HepG2 (cell line): Measurements from ENCODE around the gene SNAI3. TPM values are rescaled to one million over a fixed set of nuclear protein-coding genes. Genes with fewer than 3 reads are reported as not detected.

Source experiments
- ARNTL ChIP-seq: sonication (generic); formaldehyde crosslinking; IDR thresholded peaks from 2 replicates; pipeline ENCODE4 v1.4.0; 2020; ENCODE audit warnings: mild to moderate bottlenecking, missing genetic modification reagents
- CBFB ChIP-seq: sonication (generic); formaldehyde crosslinking; IDR thresholded peaks from 2 replicates; pipeline ENCODE4 v1.4.0; 2020; ENCODE audit warnings: missing genetic modification reagents
- EZH2 ChIP-seq: conservative IDR thresholded peaks from 2 replicates; pipeline ENCODE4 v1.6.1; 2012; ENCODE audit warnings: mild to moderate bottlenecking, low read depth, low read length, moderate library complexity
- GRHL1 ChIP-seq: sonication (generic); formaldehyde crosslinking; conservative IDR thresholded peaks from 2 replicates; pipeline ENCODE4 v1.8.0; 2022; ENCODE audit warnings: missing genetic modification reagents
- MAFF ChIP-seq: IDR thresholded peaks from 2 replicates; pipeline ENCODE4 v1.6.1; 2011; ENCODE audit warnings: low read depth, low read length, improper control_type of control experiment
- MLLT10 ChIP-seq: sonication (generic); formaldehyde crosslinking; IDR thresholded peaks from 2 replicates; pipeline ENCODE4 v1.4.0; 2020; ENCODE audit warnings: missing genetic modification reagents
- NCOA2 ChIP-seq: sonication (generic); formaldehyde crosslinking; IDR thresholded peaks from 2 replicates; pipeline ENCODE4 v1.8.0; 2022; ENCODE audit warnings: inconsistent platforms
- RARA ChIP-seq: IDR thresholded peaks from 2 replicates; pipeline ENCODE4 v1.6.1; 2016; ENCODE audit warnings: missing genetic modification reagents, missing compliant biosample characterization
- RFXAP ChIP-seq: sonication (generic); formaldehyde crosslinking; IDR thresholded peaks from 2 replicates; pipeline ENCODE4 v1.4.0; 2020; ENCODE audit warnings: missing genetic modification reagents, borderline replicate concordance
- SP1 ChIP-seq, 2 experiments: fragments of 450-650 bp in 1 of 2; sonication (generic) in 1 of 2; formaldehyde crosslinking in 1 of 2; IDR thresholded peaks; 2 replicates each; pipeline versions ENCODE4 v1.4.0 to v1.6.1; 2016 to 2020; ENCODE audit warnings: missing genetic modification reagents in 1 of 2
- SUZ12 ChIP-seq: fragments of 150-350 bp; IDR thresholded peaks from 2 replicates; pipeline ENCODE4 v1.6.1; 2014; ENCODE audit warnings: low read depth, low read length
- TBL1XR1 ChIP-seq: fragments of 150-350 bp; IDR thresholded peaks from 2 replicates; pipeline ENCODE4 v1.6.1; 2014; ENCODE audit warnings: borderline replicate concordance, low read length; ENCODE audit not compliant: partially characterized antibody
- TGIF2 ChIP-seq: IDR thresholded peaks from 2 replicates; pipeline ENCODE4 v1.6.1; 2016; ENCODE audit warnings: control low read depth, missing compliant biosample characterization
- XRCC5 ChIP-seq: fragments of 200-400 bp; formaldehyde crosslinking; optimal IDR thresholded peaks from 2 replicates; pipeline ENCODE3; 2017; ENCODE audit warnings: mild to moderate bottlenecking, low read length
- ZBTB46 ChIP-seq: sonication (generic); formaldehyde crosslinking; IDR thresholded peaks from 2 replicates; pipeline ENCODE4 v1.4.0; 2020; ENCODE audit warnings: mild to moderate bottlenecking, missing genetic modification reagents, borderline replicate concordance
- ZNF567 ChIP-seq: sonication (generic); formaldehyde crosslinking; IDR thresholded peaks from 2 replicates; pipeline ENCODE4 v1.8.1; 2023; ENCODE audit warnings: mild to moderate bottlenecking, missing genetic modification reagents, borderline replicate concordance
- ZNF580 ChIP-seq: IDR thresholded peaks from 2 replicates; pipeline ENCODE4 v1.6.1; 2016; ENCODE audit warnings: low read depth, borderline replicate concordance
- ZNF75D ChIP-seq: sonication (generic); formaldehyde crosslinking; IDR thresholded peaks from 2 replicates; pipeline ENCODE4 v1.8.1; 2023; ENCODE audit warnings: missing genetic modification reagents, mild to moderate bottlenecking, borderline replicate concordance
- polyA plus RNA-seq, 8 experiments: library from polyadenylated mRNA; depleted of rRNA in 3 of 8; stranded (reverse) in 7 of 8; unstranded in 1 of 8; fragments of >200 nt; fragmentation: Illumina TruSeq in 4 of 8; extraction: Trizol in 4 of 8; gene quantifications; 2 replicates each; pipeline versions ENCODE4 v1.2.1 to v1.2.3, GENCODE V29; 2011 to 2016; ENCODE audit warnings: low read depth in 4 of 8, missing spikeins in 1 of 8, mixed read lengths in 1 of 8; ENCODE audit not compliant: insufficient read depth in 1 of 8
- total RNA-seq, 5 experiments: library from RNA; depleted of rRNA; stranded (reverse); fragments of >200 nt; fragmentation: Illumina TruSeq; extraction: Trizol; gene quantifications; 2 replicates each; pipeline ENCODE4 v1.2.3, GENCODE V29; 2016; ENCODE audit warnings: low read depth in 1 of 5
- TF ChIP-seq, protein P1 (sequence below): sonication (generic); formaldehyde crosslinking; IDR thresholded peaks from 2 replicates; pipeline ENCODE4 v1.5.0; 2020; ENCODE audit warnings: mild to moderate bottlenecking, missing genetic modification reagents, borderline replicate concordance
- TF ChIP-seq, protein P2 (sequence below): IDR thresholded peaks from 2 replicates; pipeline ENCODE4 v1.6.1; 2016; ENCODE audit warnings: missing biosample characterization, missing genetic modification reagents, low read depth
- TF ChIP-seq, protein P3 (sequence below), 2 experiments: sonication (generic) in 1 of 2; formaldehyde crosslinking in 1 of 2; IDR thresholded peaks; 2 replicates each; pipeline versions ENCODE4 v1.5.1 to v1.6.1; 2011 to 2020; ENCODE audit warnings: borderline replicate concordance in 1 of 2, low read depth in 1 of 2, low read length in 1 of 2, mild to moderate bottlenecking in 1 of 2, missing genetic modification reagents in 1 of 2, moderate library complexity in 1 of 2

SNAI3 gene
- total and polyA plus RNA-seq, 2 of the 13 experiments (the other 11 are each of a cell fraction or from before 2014, with no cell fraction given): 0.09 to 0.18 TPM

DNA sequence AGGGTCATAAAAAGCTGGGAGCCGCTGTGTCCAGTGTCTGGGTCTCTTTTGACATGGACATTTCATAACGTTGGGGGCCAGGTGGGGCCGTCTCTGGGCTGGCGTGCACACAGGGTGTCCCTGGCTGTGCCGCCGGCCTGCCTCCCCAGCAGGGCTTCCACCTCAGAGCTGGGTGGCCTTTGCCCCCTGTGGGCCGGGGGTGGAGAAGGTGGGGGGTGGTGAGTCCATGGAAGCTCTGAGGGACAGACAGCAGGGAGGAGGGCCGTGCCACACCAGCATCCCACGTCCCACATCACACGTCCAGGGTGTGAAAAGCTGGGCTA, 908 bp upstream of the SNAI3 start (continued):
- TF ChIP-seq GRHL1 (CRISPR knock-in tag) (no peak), SUZ12 (no peak), MLLT10 (CRISPR knock-in tag) (no peak), SP1 (IDR thresholded peaks at IDR 0.05) (no peak), SP1 (CRISPR knock-in tag; IDR thresholded peaks at IDR 0.05) (no peak), ZNF580 (CRISPR knock-in tag) (no peak), XRCC5 (no peak), CBFB (CRISPR knock-in tag) (no peak), ZNF75D (CRISPR knock-in tag) (no peak), TGIF2 (CRISPR knock-in tag) (no peak), RFXAP (CRISPR knock-in tag) (no peak), RARA (CRISPR knock-in tag) (no peak), MAFF (no peak), NCOA2 (CRISPR knock-in tag) (no peak), EZH2 (no peak), ZBTB46 (no peak), ZNF567 (CRISPR knock-in tag) (no peak), ARNTL (CRISPR knock-in tag) (peak; percentile 37), TBL1XR1 (no peak)
- TF ChIP-seq, protein P1, sequence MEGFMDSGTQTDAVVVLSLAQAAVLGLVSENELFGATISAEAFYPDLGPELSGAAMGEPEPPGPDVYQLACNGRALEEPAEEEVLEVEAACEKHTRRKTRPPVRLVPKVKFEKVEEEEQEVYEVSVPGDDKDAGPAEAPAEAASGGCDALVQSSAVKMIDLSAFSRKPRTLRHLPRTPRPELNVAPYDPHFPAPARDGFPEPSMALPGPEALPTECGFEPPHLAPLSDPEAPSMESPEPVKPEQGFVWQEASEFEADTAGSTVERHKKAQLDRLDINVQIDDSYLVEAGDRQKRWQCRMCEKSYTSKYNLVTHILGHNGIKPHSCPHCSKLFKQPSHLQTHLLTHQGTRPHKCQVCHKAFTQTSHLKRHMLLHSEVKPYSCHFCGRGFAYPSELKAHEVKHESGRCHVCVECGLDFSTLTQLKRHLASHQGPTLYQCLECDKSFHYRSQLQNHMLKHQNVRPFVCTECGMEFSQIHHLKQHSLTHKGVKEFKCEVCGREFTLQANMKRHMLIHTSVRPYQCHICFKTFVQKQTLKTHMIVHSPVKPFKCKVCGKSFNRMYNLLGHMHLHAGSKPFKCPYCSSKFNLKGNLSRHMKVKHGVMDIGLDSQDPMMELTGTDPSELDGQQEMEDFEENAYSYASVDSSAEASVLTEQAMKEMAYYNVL (CRISPR knock-in tag): 0 out of 2 replicates have a peak, but pooled peaks have one; percentile 34
- TF ChIP-seq, protein P2, sequence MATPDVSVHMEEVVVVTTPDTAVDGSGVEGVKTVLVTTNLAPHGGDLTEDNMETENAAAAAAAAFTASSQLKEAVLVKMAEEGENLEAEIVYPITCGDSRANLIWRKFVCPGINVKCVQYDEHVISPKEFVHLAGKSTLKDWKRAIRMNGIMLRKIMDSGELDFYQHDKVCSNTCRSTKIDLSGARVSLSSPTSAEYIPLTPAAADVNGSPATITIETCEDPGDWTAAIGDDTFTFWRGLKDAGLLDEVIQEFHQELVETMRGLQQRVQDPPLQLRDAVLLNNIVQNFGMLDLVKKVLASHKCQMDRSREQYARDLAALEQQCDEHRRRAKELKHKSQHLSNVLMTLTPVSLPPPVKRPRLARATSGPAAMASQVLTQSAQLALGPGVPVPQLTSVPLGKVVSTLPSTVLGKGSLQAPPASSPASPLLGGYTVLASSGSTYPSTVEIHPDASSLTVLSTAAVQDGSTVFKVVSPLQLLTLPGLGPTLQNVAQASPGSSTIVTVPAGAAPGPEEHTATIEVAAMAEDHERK: no peak
- TF ChIP-seq, protein P3, sequence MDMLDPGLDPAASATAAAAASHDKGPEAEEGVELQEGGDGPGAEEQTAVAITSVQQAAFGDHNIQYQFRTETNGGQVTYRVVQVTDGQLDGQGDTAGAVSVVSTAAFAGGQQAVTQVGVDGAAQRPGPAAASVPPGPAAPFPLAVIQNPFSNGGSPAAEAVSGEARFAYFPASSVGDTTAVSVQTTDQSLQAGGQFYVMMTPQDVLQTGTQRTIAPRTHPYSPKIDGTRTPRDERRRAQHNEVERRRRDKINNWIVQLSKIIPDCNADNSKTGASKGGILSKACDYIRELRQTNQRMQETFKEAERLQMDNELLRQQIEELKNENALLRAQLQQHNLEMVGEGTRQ (IDR thresholded peaks at IDR 0.05; ENCODE audit: low read depth, low read length): no peak
- TF ChIP-seq, protein P3 (CRISPR knock-in tag; IDR thresholded peaks at IDR 0.05; ENCODE audit: borderline replicate concordance): no peak
